ENCODE data around the gene EVC. TPM values are rescaled to one million over a fixed set of nuclear protein-coding genes. Genes with fewer than 3 reads are reported as not detected.

Gene EVC
- total and polyA plus RNA-seq, 2 of the 8 experiments (the other 6 are each of a cell fraction or from before 2014, with no cell fraction given) = 2.6 to 9.8 TPM

DNA sequence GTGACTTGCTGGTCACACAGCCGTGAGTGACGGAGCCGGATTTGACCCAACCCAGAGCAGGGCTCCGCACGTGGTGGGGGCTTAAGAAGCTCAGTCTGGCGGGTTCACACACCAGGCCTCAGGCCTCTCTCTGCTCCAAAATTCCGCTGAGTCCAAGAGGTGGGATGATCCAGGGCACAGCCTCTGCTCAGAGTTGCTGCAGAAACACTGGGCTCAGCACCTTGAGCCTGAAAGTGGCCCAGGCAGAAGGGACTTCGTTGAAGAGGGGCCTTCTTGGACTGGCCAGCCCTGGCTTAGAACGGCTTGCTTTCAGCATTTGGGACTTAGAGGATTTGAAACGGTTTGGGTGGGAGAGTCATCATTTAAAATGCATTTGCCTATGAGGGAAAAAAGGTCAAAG lies 21.2 kb downstream of the EVC start (continued):
- no peak for TF ChIP-seq SIN3A (conservative IDR thresholded peaks at IDR 0.05 in 1 of 2, IDR thresholded peaks at IDR 0.05 in 1 of 2; ENCODE audit: low read depth in 1 of 2, low read length in 2 of 2)
- no peak for TF ChIP-seq PHF8 (conservative IDR thresholded peaks at IDR 0.05; ENCODE audit: low read depth, low read length)
- TF ChIP-seq KDM4A (IDR thresholded peaks at IDR 0.05; ENCODE audit: low read depth, low read length, severe bottlenecking) = no peak

All from H1 (cell line).